GM03348 (cell line): ENCODE measurements around the gene ANKRD30A.
"Not testable (repeated sequence)": the region's sequence is repeated elsewhere in the genome, so short reads cannot be mapped to it uniquely, and the experiment has no call there.

Source experiments
- DNase-seq: peaks from one replicate; pipeline ENCODE4 v3.0.0; 2012; ENCODE audit warnings: low spot score

The ANKRD30A gene, protein sequence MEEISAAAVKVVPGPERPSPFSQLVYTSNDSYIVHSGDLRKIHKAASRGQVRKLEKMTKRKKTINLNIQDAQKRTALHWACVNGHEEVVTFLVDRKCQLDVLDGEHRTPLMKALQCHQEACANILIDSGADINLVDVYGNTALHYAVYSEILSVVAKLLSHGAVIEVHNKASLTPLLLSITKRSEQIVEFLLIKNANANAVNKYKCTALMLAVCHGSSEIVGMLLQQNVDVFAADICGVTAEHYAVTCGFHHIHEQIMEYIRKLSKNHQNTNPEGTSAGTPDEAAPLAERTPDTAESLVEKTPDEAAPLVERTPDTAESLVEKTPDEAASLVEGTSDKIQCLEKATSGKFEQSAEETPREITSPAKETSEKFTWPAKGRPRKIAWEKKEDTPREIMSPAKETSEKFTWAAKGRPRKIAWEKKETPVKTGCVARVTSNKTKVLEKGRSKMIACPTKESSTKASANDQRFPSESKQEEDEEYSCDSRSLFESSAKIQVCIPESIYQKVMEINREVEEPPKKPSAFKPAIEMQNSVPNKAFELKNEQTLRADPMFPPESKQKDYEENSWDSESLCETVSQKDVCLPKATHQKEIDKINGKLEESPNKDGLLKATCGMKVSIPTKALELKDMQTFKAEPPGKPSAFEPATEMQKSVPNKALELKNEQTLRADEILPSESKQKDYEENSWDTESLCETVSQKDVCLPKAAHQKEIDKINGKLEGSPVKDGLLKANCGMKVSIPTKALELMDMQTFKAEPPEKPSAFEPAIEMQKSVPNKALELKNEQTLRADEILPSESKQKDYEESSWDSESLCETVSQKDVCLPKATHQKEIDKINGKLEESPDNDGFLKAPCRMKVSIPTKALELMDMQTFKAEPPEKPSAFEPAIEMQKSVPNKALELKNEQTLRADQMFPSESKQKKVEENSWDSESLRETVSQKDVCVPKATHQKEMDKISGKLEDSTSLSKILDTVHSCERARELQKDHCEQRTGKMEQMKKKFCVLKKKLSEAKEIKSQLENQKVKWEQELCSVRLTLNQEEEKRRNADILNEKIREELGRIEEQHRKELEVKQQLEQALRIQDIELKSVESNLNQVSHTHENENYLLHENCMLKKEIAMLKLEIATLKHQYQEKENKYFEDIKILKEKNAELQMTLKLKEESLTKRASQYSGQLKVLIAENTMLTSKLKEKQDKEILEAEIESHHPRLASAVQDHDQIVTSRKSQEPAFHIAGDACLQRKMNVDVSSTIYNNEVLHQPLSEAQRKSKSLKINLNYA (N-terminal part only)

DNA sequence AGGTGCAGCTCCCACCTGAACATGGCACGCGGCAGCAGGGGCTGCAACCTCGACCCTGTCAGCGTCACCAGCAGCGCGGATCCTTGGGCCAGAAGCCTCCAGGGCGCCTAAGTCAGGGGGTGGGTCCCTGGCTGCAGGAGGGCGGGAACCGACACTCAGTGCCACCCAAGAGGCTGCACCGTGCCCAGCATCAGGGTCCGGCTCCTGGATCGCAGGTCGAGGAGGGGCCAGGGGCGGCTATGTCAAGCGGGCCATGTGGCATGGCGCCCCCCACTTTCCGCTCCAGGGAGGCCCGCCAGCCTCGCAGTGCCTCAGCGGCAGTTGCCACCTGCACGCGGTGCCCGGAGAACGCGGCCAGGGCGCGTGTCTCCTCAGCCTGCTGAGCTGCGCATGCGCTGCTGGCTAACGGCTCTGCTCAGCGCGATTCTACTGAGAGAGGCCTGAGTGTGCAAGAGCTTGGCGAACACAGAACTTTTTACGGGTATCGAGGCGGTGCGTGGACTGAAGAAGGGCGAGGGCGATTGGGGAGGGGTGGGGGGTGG is at the start of gene ANKRD30A:
TSS of gene ANKRD30A (plus strand) at position 408 of the 542 bp plus-strand sequence. CDS start 190 bp downstream, outside the sequence.
- DNase-seq = no peak

DNA sequence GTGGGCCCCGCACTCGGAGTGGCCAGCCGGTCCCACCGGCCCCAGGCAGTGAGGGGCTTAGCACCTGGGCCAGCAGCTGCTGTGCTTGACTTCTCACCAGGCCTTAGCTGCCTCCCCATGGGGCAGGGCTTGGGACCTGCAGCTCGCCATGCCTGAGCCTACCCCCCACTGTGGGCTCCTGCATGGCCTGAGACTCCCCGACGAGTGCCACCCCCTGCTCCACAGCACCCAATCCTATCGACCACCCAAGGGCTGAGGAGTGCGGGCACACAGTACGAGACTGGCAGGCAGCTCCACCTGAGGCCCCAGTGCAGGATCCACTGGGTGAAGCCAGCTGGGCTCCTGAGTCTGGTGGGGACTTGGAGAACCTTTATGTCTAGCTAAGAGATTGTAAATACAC is 49.3 kb upstream of the ANKRD30A start:
- not testable (repeated sequence) for DNase-seq

DNA sequence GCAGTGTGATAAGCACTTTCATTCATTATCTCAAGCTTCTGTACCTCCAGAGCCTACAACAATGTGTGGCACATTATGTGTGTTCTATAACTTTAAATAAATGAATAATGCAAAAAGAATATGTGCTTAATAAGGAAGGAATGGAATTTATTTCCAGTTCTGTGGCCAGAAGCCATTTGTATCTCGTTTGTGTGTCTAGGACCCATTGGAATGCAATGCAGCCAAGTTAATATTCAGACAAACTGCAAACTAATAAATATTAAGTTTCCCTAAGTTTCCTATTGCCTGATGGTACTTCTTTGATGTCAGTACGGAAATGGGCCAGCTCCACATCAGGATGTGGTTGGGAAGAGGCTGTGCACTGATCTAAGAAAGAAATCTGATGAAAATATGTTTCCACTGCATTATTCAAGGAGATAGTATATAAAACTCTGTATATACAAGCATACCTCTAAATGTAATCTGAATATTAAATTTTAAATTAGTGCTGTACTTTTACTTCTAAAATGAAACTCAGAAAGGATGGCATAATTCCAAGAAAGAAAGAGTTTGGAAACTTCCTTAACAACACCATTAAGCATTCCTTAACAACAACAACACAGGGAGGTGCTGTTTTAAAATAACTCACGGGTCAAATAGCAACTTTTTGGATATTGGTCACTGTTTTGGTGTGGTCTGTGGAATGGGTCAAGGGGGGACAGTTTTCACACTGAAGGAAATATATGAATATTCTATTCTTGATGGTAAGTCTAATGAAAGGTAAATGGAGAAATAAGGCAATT is 29.4 kb upstream of the ANKRD30A start:
- no peak for DNase-seq

- DNase-seq = no peak
Measured at GRCh38 chr10:37101261-37101660, 24.1 kb upstream of the ANKRD30A start.

- no peak for DNase-seq
Measured at GRCh38 chr10:37109000-37109399, 16.4 kb upstream of the ANKRD30A start.

- DNase-seq = no peak
Measured at GRCh38 chr10:37124532-37124931, 866 bp upstream of the ANKRD30A start.

GRCh38 chr10:37125921-37126320 is 523 bp downstream of the ANKRD30A start:
- no peak for DNase-seq

DNA sequence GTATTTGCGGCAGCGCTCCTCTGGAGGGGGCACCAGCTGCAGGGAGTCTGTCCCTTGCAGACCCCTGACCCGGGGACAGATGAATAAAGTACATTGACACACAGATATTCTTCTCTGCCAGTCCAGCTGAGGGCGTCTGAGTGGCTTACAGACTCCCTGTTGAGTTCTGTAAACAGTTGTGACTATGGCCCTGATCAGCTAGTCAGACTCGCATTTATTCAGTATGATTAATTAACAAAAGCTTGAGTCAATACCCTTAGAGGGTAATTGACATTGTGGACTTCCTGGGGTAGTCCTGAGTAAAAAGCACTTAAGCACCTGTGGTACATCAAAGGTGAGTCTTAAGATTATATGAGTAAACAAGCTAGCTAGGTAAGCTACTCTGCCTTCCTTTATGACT is 21.0 kb downstream of the ANKRD30A start:
- no peak for DNase-seq

DNA sequence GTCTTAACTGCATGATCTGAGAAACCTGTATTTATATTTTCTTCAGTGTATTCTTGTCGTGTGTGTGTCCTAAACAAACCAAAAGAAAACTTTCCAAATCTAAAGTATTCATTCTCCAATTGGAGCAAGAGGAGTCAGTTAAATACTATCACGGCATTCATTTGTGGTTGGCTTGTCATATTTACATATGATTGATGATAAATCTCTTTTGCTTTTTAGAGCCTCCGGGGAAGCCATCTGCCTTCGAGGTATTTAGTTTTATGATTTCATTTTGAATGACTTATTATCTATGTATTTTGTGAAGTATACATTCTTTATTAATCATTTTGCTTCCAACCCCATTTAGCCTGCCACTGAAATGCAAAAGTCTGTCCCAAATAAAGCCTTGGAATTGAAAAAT is 37.0 kb downstream of the ANKRD30A start:
- not testable (repeated sequence) for DNase-seq

- not testable (repeated sequence) for DNase-seq
Measured at GRCh38 chr10:37171945-37172344, 46.5 kb downstream of the ANKRD30A start.

DNA sequence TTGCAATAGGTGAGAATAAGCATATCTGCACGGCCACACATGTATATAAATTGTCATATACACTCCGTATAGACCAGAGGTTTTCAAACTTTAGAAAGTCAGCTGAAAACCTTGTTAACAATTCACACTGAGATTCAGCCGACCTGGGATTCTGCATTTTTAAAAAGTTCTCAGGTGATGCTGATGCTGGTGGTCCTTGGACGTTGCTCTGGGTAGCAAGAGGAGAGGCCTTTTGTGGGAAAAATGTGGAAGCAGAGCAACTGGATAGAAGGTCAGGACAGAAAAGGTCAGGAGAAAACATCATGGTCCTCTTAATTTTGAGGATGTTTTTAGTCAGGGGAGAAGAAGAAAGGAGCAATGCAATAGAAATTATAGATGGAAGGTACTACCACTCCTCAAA is 52.9 kb downstream of the ANKRD30A start:
- not testable (repeated sequence) for DNase-seq

- DNase-seq = not testable (repeated sequence)
Measured at GRCh38 chr10:37182719-37183118, 57.3 kb downstream of the ANKRD30A start.

- DNase-seq = no peak
Measured at GRCh38 chr10:37206132-37206531, 80.7 kb downstream of the ANKRD30A start.

DNA sequence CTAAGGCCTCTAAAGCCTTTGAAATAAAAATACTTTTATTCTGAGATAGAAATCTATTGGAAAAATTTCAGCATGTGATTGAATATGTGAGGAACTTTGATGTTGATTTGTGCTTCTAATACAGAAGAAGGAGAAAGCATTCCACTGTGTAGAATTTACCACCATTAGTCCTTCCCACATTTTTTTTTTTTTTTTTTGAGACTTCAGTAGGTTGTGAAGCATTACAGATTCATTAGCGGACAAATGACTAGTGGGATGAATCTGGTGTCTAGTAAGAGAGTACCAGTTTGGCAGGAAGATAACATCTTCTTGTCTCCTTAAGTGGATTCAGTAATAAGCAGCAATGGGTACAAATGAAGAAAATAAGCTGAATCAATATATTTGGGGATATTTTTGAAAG is 95.5 kb downstream of the ANKRD30A start:
- no peak for DNase-seq

GRCh38 chr10:37222046-37222445 is 96.6 kb downstream of the ANKRD30A start:
- DNase-seq = no peak

GRCh38 chr10:37225163-37225562 is 99.8 kb downstream of the ANKRD30A start:
- DNase-seq = no peak

DNA sequence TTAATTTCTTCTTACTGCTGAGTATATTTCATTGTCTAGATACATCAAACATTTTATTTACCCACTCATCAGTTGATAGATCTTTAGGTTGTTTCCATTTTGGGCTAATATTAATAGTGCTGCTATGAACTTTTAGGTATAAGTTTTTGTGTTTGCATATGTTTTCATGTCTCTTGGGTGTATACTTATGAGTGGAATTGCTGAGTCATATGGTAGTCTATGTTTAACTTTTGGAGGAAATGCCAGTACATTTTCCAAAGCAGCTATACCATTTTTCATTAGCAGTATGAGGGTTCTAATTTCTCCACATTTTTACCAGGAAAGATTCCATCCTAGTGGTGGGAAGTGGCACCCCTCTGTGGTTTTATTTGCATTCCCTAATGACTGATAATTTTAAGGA is 101.1 kb downstream of the ANKRD30A start:
- no peak for DNase-seq

DNA sequence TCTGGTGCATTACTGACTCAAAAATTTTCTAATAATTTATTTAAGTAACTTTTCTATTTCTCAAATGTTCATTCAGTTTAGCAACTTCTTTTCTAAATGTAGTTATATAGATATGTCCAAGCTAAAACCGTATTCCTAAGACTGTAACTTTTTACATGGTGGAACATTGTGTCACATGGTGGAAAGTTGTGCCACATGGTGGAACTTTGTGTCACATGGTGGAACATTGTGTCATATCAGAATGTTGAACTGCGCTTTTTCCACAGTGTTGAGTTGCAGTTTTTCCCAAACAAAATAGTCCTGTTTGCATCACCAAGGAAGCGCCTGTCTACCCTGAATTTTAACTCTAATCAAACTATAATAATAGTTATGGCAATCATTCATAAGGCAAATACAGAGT is 109.3 kb downstream of the ANKRD30A start:
- no peak for DNase-seq

DNA sequence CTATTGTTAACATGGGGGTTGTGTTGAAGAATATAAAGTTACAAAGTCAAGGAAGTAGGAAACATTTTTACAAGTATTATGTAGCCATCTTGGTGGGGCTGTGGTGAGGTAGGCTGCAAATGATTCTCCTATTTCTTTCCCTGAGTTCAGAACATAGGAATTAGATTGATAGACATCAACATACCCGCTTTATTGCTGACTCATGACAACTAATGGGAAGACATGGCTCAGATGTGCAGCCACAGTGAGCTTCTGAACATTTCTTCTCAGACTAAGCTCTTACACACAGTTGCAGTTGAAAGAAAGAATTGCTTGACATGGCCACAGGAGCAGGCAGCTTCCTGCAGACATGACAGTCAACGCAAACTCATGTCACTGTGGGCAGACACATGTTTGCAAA is 110.7 kb downstream of the ANKRD30A start:
- DNase-seq = no peak

DNA sequence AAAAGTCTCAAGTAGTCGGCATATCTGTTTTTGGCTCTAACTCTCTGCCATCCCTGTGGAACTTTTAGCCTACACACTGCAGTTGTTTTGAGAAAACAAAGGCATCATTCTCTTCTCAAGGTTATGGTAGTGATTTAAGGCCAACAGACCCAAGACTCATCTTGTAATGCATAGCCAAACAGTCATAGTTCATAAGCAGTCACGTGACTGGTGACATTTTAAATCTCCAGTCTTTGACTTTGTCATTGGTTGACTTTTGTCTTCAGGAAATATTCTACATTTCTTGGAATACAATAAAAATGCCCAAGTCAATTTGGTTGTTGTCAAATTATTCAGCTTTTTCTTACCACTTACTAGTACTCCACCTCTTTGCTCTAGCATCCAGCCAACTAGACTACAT is 114.8 kb downstream of the ANKRD30A start:
- DNase-seq = no peak

- DNase-seq = no peak
Measured at GRCh38 chr10:37246637-37247036, 121.2 kb downstream of the ANKRD30A start.
